ENCODE measurements around the gene MACROD2.

Gene MACROD2

GRCh38 chr20:13984211-13984610, 11.1 kb upstream of the MACROD2 start:
- ChIA-PET POLR2A (no interaction called here), CTCF (interaction anchor here (0.8 kb wide), 1 partner anchor 8 kb away, joined by 6 read pairs; no protein-coding TSS in a partner anchor)
- Histone ChIP-seq H3K4me3 (ENCODE audit: low read depth, low read length) (no peak overlapping the region), H3K36me3 (ENCODE audit: control insufficient read depth in 2 of 2, insufficient read depth in 1 of 2, low read length in 2 of 2) (no peaks in the 10 kb centered on the region), H3K27ac (ENCODE audit: extremely low read depth, low read depth, low read length) (no peak overlapping the region), H3K4me1 (ENCODE audit: control insufficient read depth, insufficient read depth, low read length) (no peaks in the 10 kb centered on the region), H3K9me3 (ENCODE audit: control insufficient read depth, insufficient read depth, low read depth, low read length) (no peaks in the 10 kb centered on the region)
- no peak for TF ChIP-seq ZNF37A (tag by site-specific recombination; IDR thresholded peaks at IDR 0.05)
- no peak for TF ChIP-seq ZBTB17 (tag by site-specific recombination; IDR thresholded peaks at IDR 0.05)
- no peak for TF ChIP-seq ZFP3 (tag by site-specific recombination; IDR thresholded peaks at IDR 0.05; ENCODE audit: low read depth)
- TF ChIP-seq ZNF660 (tag by site-specific recombination; IDR thresholded peaks at IDR 0.05), result no peak
- no peak for TF ChIP-seq ZNF16 (tag by site-specific recombination; IDR thresholded peaks at IDR 0.05; ENCODE audit: low read depth)
- TF ChIP-seq ZNF777 (tag by site-specific recombination; IDR thresholded peaks at IDR 0.05; ENCODE audit: borderline replicate concordance), result no peak
- no peak for TF ChIP-seq ZNF138 (tag by site-specific recombination; IDR thresholded peaks at IDR 0.05; ENCODE audit: borderline replicate concordance)
- TF ChIP-seq ZNF366 (tag by site-specific recombination; conservative IDR thresholded peaks at IDR 0.05), result no peak
- no peak for TF ChIP-seq BCL6B (tag by site-specific recombination; IDR thresholded peaks at IDR 0.05)
- no peak for TF ChIP-seq ZNF391 (tag by site-specific recombination; IDR thresholded peaks at IDR 0.05; ENCODE audit: borderline replicate concordance, low read depth)
- no peak for TF ChIP-seq AEBP2 (tag by site-specific recombination; IDR thresholded peaks at IDR 0.05; ENCODE audit: borderline replicate concordance)
- TF ChIP-seq PRDM1 (tag by site-specific recombination; IDR thresholded peaks at IDR 0.05), result no peak
- no peak for TF ChIP-seq ZNF830 (tag by site-specific recombination; IDR thresholded peaks at IDR 0.05; ENCODE audit: low read depth)
- TF ChIP-seq ZNF624 (tag by site-specific recombination; IDR thresholded peaks at IDR 0.05), result no peak
- TF ChIP-seq ZNF274 (IDR thresholded peaks at IDR 0.05; ENCODE audit: low read length), result no peak
- TF ChIP-seq ZNF274 (tag by site-specific recombination; IDR thresholded peaks at IDR 0.05; ENCODE audit: borderline replicate concordance), result no peak
- no peak for TF ChIP-seq ZNF239 (tag by site-specific recombination; IDR thresholded peaks at IDR 0.05)
- no peak for TF ChIP-seq ZNF350 (tag by site-specific recombination; IDR thresholded peaks at IDR 0.05)
- TF ChIP-seq ZNF184 (tag by site-specific recombination; IDR thresholded peaks at IDR 0.05), result no peak

GRCh38 chr20:13990465-13990864, 4.9 kb upstream of the MACROD2 start, which contains the start of gene SEL1L2:
TSS of gene SEL1L2 (minus strand) at chr20:13990614. CDS start at chr20:13990534, 80 bp downstream.
- H3K4me1 ChIP-seq (ENCODE audit: control insufficient read depth, insufficient read depth, low read length), result no peaks in the 10 kb centered on the region
- POLR2A ChIA-PET, result no interaction called here
- no peak within 1 kb of the TSS for H3K4me3 ChIP-seq (ENCODE audit: low read depth, low read length)
- H3K36me3 ChIP-seq (ENCODE audit: control insufficient read depth in 2 of 2, insufficient read depth in 1 of 2, low read length in 2 of 2), result no peaks in the 10 kb centered on the region
- CTCF ChIA-PET, result no interaction called here
- no peak for TF ChIP-seq ZNF350 (tag by site-specific recombination; IDR thresholded peaks at IDR 0.05)
- TF ChIP-seq ZBTB1 (tag by site-specific recombination; IDR thresholded peaks at IDR 0.05), result no peak
- TF ChIP-seq ZNF37A (tag by site-specific recombination; IDR thresholded peaks at IDR 0.05), result no peak
- TF ChIP-seq ZNF654 (tag by site-specific recombination; IDR thresholded peaks at IDR 0.05; ENCODE audit: low read depth), result no peak
- no peak for TF ChIP-seq ZNF324 (tag by site-specific recombination; IDR thresholded peaks at IDR 0.05)
- no peak for TF ChIP-seq ZNF555 (tag by site-specific recombination; conservative IDR thresholded peaks at IDR 0.05)
- TF ChIP-seq ZSCAN23 (tag by site-specific recombination; IDR thresholded peaks at IDR 0.05), result no peak
- TF ChIP-seq ZNF48 (tag by site-specific recombination; IDR thresholded peaks at IDR 0.05), result no peak
- TF ChIP-seq ZNF548 (tag by site-specific recombination; IDR thresholded peaks at IDR 0.05), result no peak
- TF ChIP-seq ZNF2 (tag by site-specific recombination; IDR thresholded peaks at IDR 0.05), result no peak
- TF ChIP-seq ZNF610 (tag by site-specific recombination; IDR thresholded peaks at IDR 0.05; ENCODE audit: borderline replicate concordance), result no peak
- TF ChIP-seq ZSCAN16 (tag by site-specific recombination; IDR thresholded peaks at IDR 0.05), result no peak
- no peak for TF ChIP-seq ZFHX2 (tag by site-specific recombination; conservative IDR thresholded peaks at IDR 0.05)
- no peak for TF ChIP-seq ZNF580 (tag by site-specific recombination; IDR thresholded peaks at IDR 0.05)
- no peak within 1 kb of the TSS for H3K27ac ChIP-seq (ENCODE audit: extremely low read depth, low read depth, low read length)
- H3K9me3 ChIP-seq (ENCODE audit: control insufficient read depth, insufficient read depth, low read depth, low read length), result no peaks in the 10 kb centered on the region
